SJSA1 (cell line): ENCODE results near the gene SLC35G6. TPM values are rescaled to one million over a fixed set of nuclear protein-coding genes. Genes with fewer than 3 reads are reported as not detected.
A peak's percentile ranks its signal among the peaks of the same experiment; 100 is the strongest.
"Not testable (repeated sequence)": the region's sequence is repeated elsewhere in the genome, so short reads cannot be mapped to it uniquely, and the experiment has no call there.

Experiments
- DNase-seq, 2 experiments: peaks; one replicate each; pipeline ENCODE4 v3.0.0-alpha.2; 2015 to 2020; ENCODE audit warnings: low spot score in 2 of 2, low read depth in 1 of 2
- H3K27ac ChIP-seq: fragments of 250-450 bp; sonication (Bioruptor Pico); 2 replicates; pipeline ENCODE4 v1.5.1; 2020; ENCODE audit warnings: mild to moderate bottlenecking, moderate library complexity
- H3K27me3 ChIP-seq: fragments of 250-450 bp; sonication (Bioruptor Pico); replicated peaks from 2 replicates; pipeline ENCODE4 v1.5.1; 2020; ENCODE audit warnings: mild to moderate bottlenecking, moderate library complexity
- H3K36me3 ChIP-seq: fragments of 250-450 bp; sonication (Bioruptor Pico); 2 replicates; pipeline ENCODE4 v1.5.1; 2020; ENCODE audit warnings: mild to moderate bottlenecking
- H3K4me1 ChIP-seq: fragments of 250-450 bp; sonication (Bioruptor Pico); replicated peaks from 2 replicates; pipeline ENCODE4 v1.6.1; 2021; ENCODE audit warnings: mild to moderate bottlenecking
- H3K4me3 ChIP-seq: fragments of 250-450 bp; sonication (Bioruptor Pico); 2 replicates; pipeline ENCODE4 v1.5.1; 2020; ENCODE audit warnings: mild to moderate bottlenecking
- H3K9me3 ChIP-seq: fragments of 250-450 bp; sonication (Bioruptor Pico); replicated peaks from 2 replicates; pipeline ENCODE4 v1.5.1; 2020; ENCODE audit warnings: mild to moderate bottlenecking
- total RNA-seq: library from RNA; depleted of rRNA; stranded (reverse); fragments of >200 nt; shearing (Covaris generic); gene quantifications from 2 replicates; pipeline ENCODE4 v1.2.3, GENCODE V29; 2014; rRNA removed

SLC35G6 gene
- not detected in 2 replicates for total RNA-seq

DNA sequence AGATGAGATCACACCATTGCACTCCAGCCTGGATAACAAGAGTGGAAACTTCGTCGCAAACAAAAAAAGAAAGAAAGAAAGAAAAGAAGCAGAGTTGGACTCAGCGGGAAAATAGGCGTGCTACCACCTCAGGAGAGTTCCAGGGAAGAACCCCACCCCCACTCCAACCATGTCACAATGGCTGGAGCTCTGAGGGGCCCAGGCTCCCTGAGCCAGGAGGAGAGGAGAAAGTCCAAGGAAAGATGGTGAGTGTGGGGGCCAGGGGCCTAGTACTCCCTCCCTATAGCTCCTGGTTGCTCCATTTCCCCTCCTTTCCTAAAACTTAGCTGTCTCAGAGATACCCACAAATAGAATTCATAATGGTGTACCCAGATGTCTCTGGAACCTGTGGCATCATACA, at the start of gene SLC35G6:
Gene SLC35G6 (plus strand): TSS at position 172 of the 400 bp plus-strand sequence. CDS start 71 bp downstream, at position 243.
- H3K27ac ChIP-seq = peak within 1 kb of the TSS; percentile 66
- peak within 1 kb of the TSS; percentile 95; the same call in 1 of the 2 replicates for H3K4me3 ChIP-seq
- not testable (repeated sequence) for H3K27me3 ChIP-seq

DNA sequence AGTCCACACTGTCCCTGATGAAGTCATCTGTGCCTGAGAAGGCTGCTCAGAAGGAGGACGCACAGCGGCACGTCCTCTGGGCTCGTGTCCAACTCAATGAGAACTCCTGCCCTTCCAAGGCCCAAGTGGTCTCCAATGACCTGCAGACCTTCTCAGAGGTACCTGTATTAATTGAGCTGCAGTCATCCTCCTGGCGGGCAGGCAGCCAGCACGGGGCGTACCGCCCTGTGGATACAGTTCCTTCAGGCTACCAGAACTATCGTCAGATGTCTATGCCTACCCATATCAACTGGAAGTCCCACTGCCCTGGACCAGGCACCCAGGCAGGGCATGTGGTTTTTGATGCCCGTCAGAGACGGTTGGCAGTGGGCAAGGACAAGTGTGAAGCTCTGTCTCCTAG, 49.0 kb upstream of the SLC35G6 start:
- H3K27me3 ChIP-seq = 0 out of 2 replicates have a peak, but pooled peaks cover 13% of the 10 kb centered on the region
- no peak for DNase-seq
- no peak overlapping the region for H3K4me3 ChIP-seq
- no peak overlapping the region for H3K27ac ChIP-seq
- H3K4me1 ChIP-seq = peaks cover 21% of the 10 kb centered on the region
- H3K36me3 ChIP-seq = no peaks in the 10 kb centered on the region
- H3K9me3 ChIP-seq = no peaks in the 10 kb centered on the region

More for the DNA sequence above, at the start of gene SLC35G6:
- H3K4me1 ChIP-seq = peaks cover 58% of the 10 kb centered on the region
- peaks cover 14% of the 10 kb centered on the region; the same call in 1 of the 2 replicates for H3K36me3 ChIP-seq
- DNase-seq, H3K9me3 ChIP-seq: not testable (repeated sequence)

- no peak for DNase-seq
- Histone ChIP-seq H3K36me3 (no peaks in the 10 kb centered on the region), H3K27me3 (peaks cover 46% of the 10 kb centered on the region), H3K4me3 (no peak overlapping the region), H3K27ac (no peak overlapping the region), H3K9me3 (no peaks in the 10 kb centered on the region), H3K4me1 (peaks cover 34% of the 10 kb centered on the region)
These were observed 45.3 kb upstream of the SLC35G6 start for GRCh38 chr17:7435676-7436555.

GRCh38 chr17:7436556-7437368, 44.5 kb upstream of the SLC35G6 start:
- peaks cover 34% of the 10 kb centered on the region for H3K4me1 ChIP-seq
- H3K9me3 ChIP-seq = no peaks in the 10 kb centered on the region
- no peak overlapping the region for H3K27ac ChIP-seq
- H3K4me3 ChIP-seq = peak overlapping the region; percentile 31
- H3K27me3 ChIP-seq = peaks cover 49% of the 10 kb centered on the region
- no peaks in the 10 kb centered on the region for H3K36me3 ChIP-seq
- peak; percentile 68 to 70 for DNase-seq

- Histone ChIP-seq H3K4me3 (peak overlapping the region; percentile 31; the same call in 1 of the 2 replicates), H3K4me1 (peaks cover 34% of the 10 kb centered on the region), H3K27ac (no peak overlapping the region), H3K9me3 (no peaks in the 10 kb centered on the region), H3K36me3 (no peaks in the 10 kb centered on the region), H3K27me3 (peaks cover 51% of the 10 kb centered on the region)
- no peak for DNase-seq
These were observed 43.8 kb upstream of the SLC35G6 start for GRCh38 chr17:7437369-7437863.

DNA sequence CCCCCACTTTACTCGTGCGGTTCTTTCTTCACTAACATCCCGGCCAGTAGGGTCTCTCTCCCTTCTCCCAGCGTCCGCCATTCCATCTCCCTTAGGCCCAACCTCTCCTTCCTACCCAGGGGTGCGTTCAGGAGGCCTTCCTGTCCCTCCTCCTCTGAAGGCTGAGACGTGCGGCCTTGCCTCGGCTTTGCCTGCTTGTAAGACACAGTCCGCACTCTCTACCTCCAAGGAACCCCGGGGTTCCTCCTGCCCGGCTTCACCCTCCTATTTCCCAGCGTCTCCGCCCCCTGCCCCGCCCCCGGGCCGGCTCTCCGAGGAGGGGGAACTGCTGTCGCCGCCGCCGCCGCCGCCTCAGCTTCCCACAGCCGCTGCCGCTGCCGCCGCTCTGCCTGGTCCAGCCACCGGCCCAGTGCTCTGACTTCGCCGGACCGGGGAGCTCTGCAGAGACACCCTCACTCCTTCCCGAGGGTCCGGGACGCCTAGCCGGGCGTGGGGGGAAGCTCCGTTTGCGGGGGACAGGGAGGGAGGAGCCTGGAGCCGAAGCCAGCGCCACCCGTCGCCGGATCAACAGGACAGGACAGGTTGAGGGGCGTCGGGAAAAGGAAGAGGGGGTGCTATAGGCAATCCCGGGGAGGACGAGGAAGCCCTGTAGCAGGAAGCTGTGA, 43.2 kb upstream of the SLC35G6 start:
- Histone ChIP-seq H3K4me1 (peaks cover 34% of the 10 kb centered on the region), H3K4me3 (no peak overlapping the region), H3K36me3 (no peaks in the 10 kb centered on the region), H3K9me3 (no peaks in the 10 kb centered on the region), H3K27me3 (peaks cover 51% of the 10 kb centered on the region), H3K27ac (no peak overlapping the region)
- DNase-seq = no peak

DNA sequence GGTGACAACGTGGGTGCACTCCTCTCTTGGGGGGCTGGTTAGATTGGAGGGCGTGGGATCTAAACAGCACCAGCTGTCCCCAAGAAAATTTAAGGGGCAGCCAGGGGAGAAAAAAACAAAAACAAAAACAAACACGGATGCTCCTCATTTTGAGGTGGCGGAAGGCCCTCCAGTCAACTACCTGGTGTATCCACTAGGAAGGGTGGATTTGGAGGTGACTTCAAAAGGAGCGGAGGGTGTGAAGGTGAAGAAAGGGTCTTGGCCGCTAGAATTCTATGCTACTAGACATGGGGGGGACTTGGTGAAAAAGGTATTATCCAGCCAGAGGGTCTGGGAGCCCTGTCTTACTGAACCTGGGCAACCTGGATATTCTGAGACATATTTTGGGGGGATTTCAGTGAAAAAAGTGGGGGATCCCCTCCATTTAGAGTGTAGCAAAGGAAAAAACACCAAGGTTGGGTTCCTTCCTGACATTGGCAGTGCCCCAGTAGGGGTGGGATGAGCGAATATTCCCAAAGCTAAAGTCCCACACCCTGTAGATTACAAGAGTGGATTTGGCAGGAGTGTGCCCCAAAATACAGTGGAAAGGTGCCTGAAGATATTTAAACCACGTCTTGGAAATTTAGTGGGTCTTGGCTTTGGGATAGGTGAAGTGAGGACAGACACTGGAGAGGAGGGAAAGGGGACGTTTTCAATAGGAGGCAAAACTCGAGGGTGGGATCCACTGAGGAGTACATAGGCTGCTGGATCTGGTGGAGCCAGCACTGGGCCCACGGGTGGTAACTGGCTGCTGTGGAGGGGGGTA, 42.4 kb upstream of the SLC35G6 start:
- Histone ChIP-seq H3K27me3 (peaks cover 51% of the 10 kb centered on the region), H3K9me3 (no peaks in the 10 kb centered on the region), H3K36me3 (no peaks in the 10 kb centered on the region), H3K4me3 (no peak overlapping the region), H3K4me1 (peaks cover 34% of the 10 kb centered on the region), H3K27ac (no peak overlapping the region)
- DNase-seq = no peak

DNA sequence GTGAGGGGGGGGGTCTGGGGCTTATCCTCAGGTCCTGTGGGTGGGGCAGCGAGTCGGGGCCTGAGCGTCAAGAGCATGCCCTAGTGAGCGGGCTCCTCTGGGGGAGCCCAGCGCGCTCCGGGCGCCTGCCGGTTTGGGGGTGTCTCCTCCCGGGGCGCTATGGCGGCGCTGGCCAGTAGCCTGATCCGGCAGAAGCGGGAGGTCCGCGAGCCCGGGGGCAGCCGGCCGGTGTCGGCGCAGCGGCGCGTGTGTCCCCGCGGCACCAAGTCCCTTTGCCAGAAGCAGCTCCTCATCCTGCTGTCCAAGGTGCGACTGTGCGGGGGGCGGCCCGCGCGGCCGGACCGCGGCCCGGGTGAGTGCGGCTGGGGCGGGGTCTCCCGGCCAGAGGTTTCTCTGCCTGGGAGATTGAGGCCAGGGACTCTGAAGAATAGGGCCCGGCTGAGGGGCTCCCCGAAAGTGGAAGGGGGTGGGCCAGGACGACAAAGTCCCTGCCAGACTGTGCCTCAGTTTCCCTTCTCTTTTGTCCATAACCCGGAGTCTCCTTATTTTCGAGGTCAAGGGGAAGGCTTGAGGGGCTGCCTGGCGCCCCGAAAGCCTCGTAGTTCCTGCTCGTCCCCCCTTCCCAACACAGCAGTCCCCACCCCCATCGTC, 41.7 kb upstream of the SLC35G6 start, which contains the start of gene FGF11:
Gene FGF11 (plus strand): TSS at position 51 of the 651 bp plus-strand sequence. CDS start 109 bp downstream, at position 160.
- Histone ChIP-seq H3K36me3 (no peaks in the 10 kb centered on the region), H3K9me3 (no peaks in the 10 kb centered on the region), H3K4me3 (no peak within 1 kb of the TSS), H3K4me1 (peaks cover 34% of the 10 kb centered on the region), H3K27ac (no peak within 1 kb of the TSS), H3K27me3 (peaks cover 51% of the 10 kb centered on the region)
- DNase-seq = no peak

DNA sequence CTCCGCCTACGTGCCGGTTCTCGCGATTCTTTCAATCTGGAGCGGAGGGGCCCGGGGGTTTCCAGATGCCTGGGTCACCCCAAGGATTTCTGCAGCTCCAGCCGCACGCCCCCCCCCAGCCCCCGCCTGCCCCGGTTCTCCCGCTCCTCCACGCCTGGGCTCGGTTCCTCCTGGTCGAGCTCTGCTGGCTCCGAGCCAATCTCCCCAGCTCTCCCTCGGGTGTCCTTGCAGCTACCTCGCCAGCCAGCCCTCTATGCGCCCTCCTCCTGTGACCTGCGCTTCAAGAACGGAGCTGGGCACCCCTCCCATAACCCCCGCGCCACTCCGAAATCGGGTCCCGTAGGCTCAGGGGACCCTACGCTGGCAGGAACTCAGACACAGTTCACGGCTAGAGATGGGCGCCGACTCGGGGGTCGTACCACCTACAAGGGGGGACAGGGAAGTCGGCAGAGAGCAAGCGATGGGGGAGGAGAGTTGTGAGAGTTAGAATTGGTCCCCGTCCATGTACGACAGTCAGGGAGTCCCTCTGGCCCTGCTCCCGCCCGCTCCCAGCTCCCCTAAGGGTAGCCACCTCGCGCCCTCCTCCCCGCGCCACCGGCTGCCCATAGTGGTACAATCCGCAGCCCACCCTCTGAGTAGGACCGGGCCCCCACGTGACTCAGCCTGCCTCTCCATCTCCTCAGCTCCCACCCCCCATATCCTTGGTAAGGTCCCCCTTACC, 41.0 kb upstream of the SLC35G6 start:
- Histone ChIP-seq H3K27ac (no peak overlapping the region), H3K27me3 (peaks cover 51% of the 10 kb centered on the region), H3K9me3 (no peaks in the 10 kb centered on the region), H3K4me3 (no peak overlapping the region), H3K36me3 (no peaks in the 10 kb centered on the region), H3K4me1 (peaks cover 34% of the 10 kb centered on the region)
- DNase-seq = no peak

- Histone ChIP-seq H3K9me3 (no peaks in the 10 kb centered on the region), H3K4me1 (peaks cover 28% of the 10 kb centered on the region), H3K27ac (no peak overlapping the region), H3K27me3 (peaks cover 50% of the 10 kb centered on the region), H3K36me3 (no peaks in the 10 kb centered on the region), H3K4me3 (no peak overlapping the region)
- DNase-seq = no peak
These were observed 40.4 kb upstream of the SLC35G6 start for GRCh38 chr17:7440834-7441195.

GRCh38 chr17:7441266-7441665, 40.0 kb upstream of the SLC35G6 start:
- no peak overlapping the region for H3K4me3 ChIP-seq
- H3K27me3 ChIP-seq = peaks cover 51% of the 10 kb centered on the region
- H3K4me1 ChIP-seq = peaks cover 24% of the 10 kb centered on the region
- H3K27ac ChIP-seq = no peak overlapping the region
- no peak for DNase-seq
- no peaks in the 10 kb centered on the region for H3K9me3 ChIP-seq
- H3K36me3 ChIP-seq = no peaks in the 10 kb centered on the region

GRCh38 chr17:7442142-7442541, 39.1 kb upstream of the SLC35G6 start:
- Histone ChIP-seq H3K27ac (no peak overlapping the region), H3K4me1 (peaks cover 15% of the 10 kb centered on the region), H3K9me3 (no peaks in the 10 kb centered on the region), H3K4me3 (no peak overlapping the region), H3K27me3 (peaks cover 44% of the 10 kb centered on the region), H3K36me3 (no peaks in the 10 kb centered on the region)
- no peak for DNase-seq
